Naive thymus-derived CD4-positive, alpha-beta T cell (primary cell): Measurements from ENCODE around the gene ZNF519. TPM values are rescaled to one million over a fixed set of nuclear protein-coding genes. Genes with fewer than 3 reads are reported as not detected.
"Not testable (repeated sequence)": the region's sequence is repeated elsewhere in the genome, so short reads cannot be mapped to it uniquely, and the experiment has no call there.

Experiments
- ATAC-seq: fragments of 150-1000 bp; cut with Tn5 transposase; 2 replicates; pipeline ENCODE4 v1.10.0; 2021; ENCODE audit warnings: mild to moderate bottlenecking, moderate library complexity
- CTCF ChIA-PET: fragments of 350-600 bp; sonication (Branson Sonifier 250); formaldehyde crosslinking; loops from one replicate; lab custom pipeline; 2021; ENCODE audit warnings: antibody characterized with exemption; lab: Charles Lee
- POLR2A ChIA-PET: fragments of 350-600 bp; sonication (Branson Sonifier 250); formaldehyde crosslinking; loops from one replicate; lab custom pipeline; 2021; ENCODE audit warnings: antibody characterized with exemption, inconsistent platforms; lab: Charles Lee
- DNase-seq, 9 donors: peaks; one replicate each; pipeline versions ENCODE4 v3.0.0 to v3.0.0-alpha.2; 2020 to 2022; ENCODE audit warnings: mixed read lengths in 1 of 9
- H3K27ac ChIP-seq: one replicate; pipeline ENCODE4 v1.7.0; 2013; ENCODE audit warnings: mild to moderate bottlenecking, low read depth, low read length, moderate library complexity
- H3K27me3 ChIP-seq, 2 donors: one replicate each; pipeline ENCODE4 v1.7.0; 2013; ENCODE audit warnings: low read length in 2 of 2, mild to moderate bottlenecking in 2 of 2, moderate library complexity in 2 of 2; ENCODE audit not compliant: control insufficient read depth in 2 of 2, insufficient read depth in 2 of 2
- H3K36me3 ChIP-seq, 3 experiments: 1 replicate in 2 of 3; 2 replicates in 1 of 3; pipeline ENCODE4 v1.7.0; 2013; ENCODE audit warnings: low read length in 3 of 3, mild to moderate bottlenecking in 3 of 3, moderate library complexity in 1 of 3; ENCODE audit not compliant: insufficient read depth in 3 of 3, control insufficient read depth in 2 of 3
- H3K4me1 ChIP-seq, 2 donors: one replicate each; pipeline ENCODE4 v1.7.0; 2013; ENCODE audit warnings: low read length in 2 of 2, mild to moderate bottlenecking in 2 of 2, moderate library complexity in 1 of 2; ENCODE audit not compliant: control insufficient read depth in 2 of 2, insufficient read depth in 2 of 2
- H3K4me3 ChIP-seq: 2 replicates; pipeline ENCODE4 v1.7.0; 2013; ENCODE audit warnings: mild to moderate bottlenecking, low read length
- H3K9me3 ChIP-seq, 3 experiments: 1 replicate in 2 of 3; 2 replicates in 1 of 3; pipeline ENCODE4 v1.7.0; 2013; ENCODE audit warnings: low read length in 3 of 3; ENCODE audit not compliant: control insufficient read depth in 2 of 3
- H3K27ac Mint-ChIP-seq, 9 donors: one replicate each; pipeline ENCODE4 v1.8.0; 2020 to 2022; ENCODE audit warnings: mixed read lengths in 9 of 9, mild to moderate bottlenecking in 8 of 9, moderate library complexity in 5 of 9, inconsistent platforms in 2 of 9
- H3K27me3 Mint-ChIP-seq, 5 donors: one replicate each; pipeline ENCODE4 v1.8.0; 2021 to 2022; ENCODE audit warnings: mixed read lengths in 5 of 5, mild to moderate bottlenecking in 1 of 5
- H3K36me3 Mint-ChIP-seq, 5 donors: one replicate each; pipeline ENCODE4 v1.8.0; 2020 to 2022; ENCODE audit warnings: mixed read lengths in 5 of 5, mild to moderate bottlenecking in 3 of 5, inconsistent platforms in 1 of 5
- H3K4me1 Mint-ChIP-seq, 7 donors: one replicate each; pipeline ENCODE4 v1.8.0; 2020 to 2022; ENCODE audit warnings: mixed read lengths in 7 of 7, mild to moderate bottlenecking in 3 of 7, inconsistent platforms in 1 of 7
- H3K4me3 Mint-ChIP-seq, 10 donors: one replicate each; pipeline ENCODE4 v1.8.0; 2020 to 2022; ENCODE audit warnings: mild to moderate bottlenecking in 10 of 10, mixed read lengths in 10 of 10, moderate library complexity in 6 of 10, inconsistent platforms in 2 of 10
- H3K9me3 Mint-ChIP-seq, 11 donors: one replicate each; pipeline ENCODE4 v1.8.0; 2020 to 2022; ENCODE audit warnings: mixed read lengths in 11 of 11, mild to moderate bottlenecking in 4 of 11, inconsistent platforms in 1 of 11, moderate library complexity in 1 of 11
- intact Hi-C, 2 donors: fragments of 100-400 bp; cut with micrococcal nuclease; formaldehyde crosslinking; loops; one replicate each; pipeline ENCODE4 v1.15.1; 2023
- polyA plus RNA-seq, 2 donors: library from polyadenylated mRNA; unstranded; fragments of 300-500 nt; fragmentation: Illumina TruSeq; gene quantifications; one replicate each; pipeline ENCODE4 v1.2.3, GENCODE V29; 2021
- total RNA-seq, 6 experiments: library from RNA in 5 of 6; stranded (reverse) in 5 of 6; gene quantifications; 1 replicate in 5 of 6; 2 replicates in 1 of 6; pipeline ENCODE4 v1.2.3 and lab custom pipeline; 2021 to 2026

The ZNF519 gene
- total and polyA plus RNA-seq, 7 experiments from 2014 or later, result 6.1 to 16.5 (median 10.5) TPM

DNA sequence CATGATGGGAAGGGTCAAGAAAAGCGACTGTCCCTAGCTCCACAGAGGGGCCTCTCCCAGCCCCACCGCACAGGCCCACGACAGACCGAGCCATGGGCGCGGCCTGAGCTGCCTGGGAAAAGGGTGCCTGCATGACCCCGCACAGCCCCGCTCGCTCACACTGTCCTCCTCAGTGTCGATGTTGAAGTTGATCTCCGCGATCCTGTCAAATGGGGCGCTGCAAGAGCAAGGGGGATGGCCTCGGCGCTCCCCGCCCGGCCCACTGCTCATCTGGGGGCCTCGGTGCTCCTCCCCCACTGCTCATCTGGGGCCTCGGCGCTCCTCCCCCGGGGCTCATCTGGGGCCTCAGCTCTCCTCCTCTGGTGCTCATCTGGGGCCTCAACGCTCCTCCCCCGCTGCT, 14.5 kb upstream of the ZNF519 start:
- ATAC-seq, H3K36me3 Mint-ChIP-seq, H3K4me3 Mint-ChIP-seq, POLR2A ChIA-PET, CTCF ChIA-PET, H3K27ac Mint-ChIP-seq, H3K36me3 ChIP-seq, H3K4me3 ChIP-seq, H3K27me3 Mint-ChIP-seq, H3K4me1 ChIP-seq, H3K27me3 ChIP-seq, intact Hi-C loops, H3K27ac ChIP-seq, DNase-seq, H3K9me3 ChIP-seq, H3K9me3 Mint-ChIP-seq, H3K4me1 Mint-ChIP-seq: not testable (repeated sequence)

DNA sequence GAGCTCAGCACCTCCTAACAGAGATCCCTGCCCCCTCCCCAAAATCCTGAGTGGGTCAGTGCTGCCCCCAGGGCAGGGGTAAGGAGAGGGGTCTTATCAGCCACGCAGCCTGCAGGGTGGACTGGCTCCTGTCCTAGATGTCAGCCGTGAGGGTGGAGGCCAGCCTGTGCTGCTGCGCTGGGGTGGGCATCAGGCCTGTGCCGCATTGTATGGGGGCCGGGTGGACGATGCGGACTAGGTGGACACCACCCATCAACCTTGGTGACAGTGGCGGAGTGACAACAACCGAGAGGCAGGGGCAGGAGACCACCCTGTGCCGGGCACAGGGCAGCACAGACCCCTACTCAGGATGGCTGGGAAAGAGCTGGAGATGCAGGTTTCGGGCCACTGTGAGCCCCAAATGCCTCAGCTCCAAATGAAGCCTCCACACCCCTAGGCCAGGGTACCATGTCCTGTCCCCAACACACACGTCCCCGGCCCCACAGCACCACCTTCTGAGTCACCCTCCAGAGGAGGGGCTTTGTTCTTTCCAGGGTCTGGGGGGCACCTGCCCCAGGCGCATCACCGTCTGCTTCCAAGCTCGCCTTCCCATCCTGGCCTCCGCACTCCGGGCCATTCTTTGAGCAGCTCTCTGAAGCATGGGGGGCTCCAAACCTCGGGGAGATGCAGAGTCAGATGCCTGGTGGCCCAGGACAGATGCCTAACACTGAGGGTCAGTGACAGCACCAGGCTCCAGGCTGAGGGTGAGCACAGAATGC, 13.5 kb upstream of the ZNF519 start:
- H3K27me3 ChIP-seq, H3K4me1 ChIP-seq, H3K4me3 Mint-ChIP-seq, H3K9me3 ChIP-seq, H3K36me3 ChIP-seq, H3K4me3 ChIP-seq, intact Hi-C loops, H3K36me3 Mint-ChIP-seq, CTCF ChIA-PET, H3K9me3 Mint-ChIP-seq, H3K27ac ChIP-seq, H3K27ac Mint-ChIP-seq, POLR2A ChIA-PET, H3K27me3 Mint-ChIP-seq, ATAC-seq, DNase-seq, H3K4me1 Mint-ChIP-seq: not testable (repeated sequence)

DNA sequence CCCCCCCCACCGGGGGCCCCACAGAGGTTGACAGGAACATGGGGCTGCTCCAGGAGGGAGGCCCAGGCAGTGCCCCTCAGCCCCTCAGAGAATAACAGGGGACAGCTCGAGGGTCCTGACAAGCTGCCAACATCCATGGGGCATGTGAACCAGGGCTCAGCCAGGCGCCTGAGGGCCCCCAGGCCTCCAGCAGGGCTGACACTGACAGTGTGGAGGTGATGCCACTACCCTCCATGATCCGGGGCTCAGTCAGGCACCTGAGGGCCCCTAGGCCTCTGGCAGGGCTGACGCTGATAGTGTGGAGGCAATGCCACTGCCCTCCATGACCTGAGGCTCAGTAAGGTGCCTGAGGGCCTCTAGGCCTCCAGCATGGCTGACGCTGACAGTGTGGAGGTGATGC, 12.8 kb upstream of the ZNF519 start:
- H3K4me3 ChIP-seq, H3K9me3 Mint-ChIP-seq, DNase-seq, H3K9me3 ChIP-seq, H3K27me3 ChIP-seq, H3K36me3 Mint-ChIP-seq, H3K27me3 Mint-ChIP-seq, H3K4me3 Mint-ChIP-seq, H3K27ac Mint-ChIP-seq, H3K27ac ChIP-seq, H3K36me3 ChIP-seq, POLR2A ChIA-PET, H3K4me1 Mint-ChIP-seq, ATAC-seq, intact Hi-C loops, CTCF ChIA-PET, H3K4me1 ChIP-seq: not testable (repeated sequence)

DNA sequence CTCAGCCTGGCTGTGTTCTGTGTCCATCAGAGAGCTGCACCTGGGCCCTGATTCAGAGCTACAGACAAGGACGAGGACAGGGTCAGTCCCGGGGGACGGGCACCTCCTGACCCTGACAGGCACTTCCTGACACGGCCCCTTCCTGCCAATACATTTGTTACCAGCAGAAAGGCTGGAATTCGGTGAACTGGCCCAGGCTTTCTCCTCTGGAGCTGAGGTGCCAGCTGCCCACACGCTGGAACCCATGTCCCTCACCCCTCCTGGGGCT, 12.3 kb upstream of the ZNF519 start:
- intact Hi-C loops, result no loop called here
- CTCF ChIA-PET, result no interaction called here
- DNase-seq, result no peak
- no peaks in the 10 kb centered on the region for H3K27me3 ChIP-seq
- POLR2A ChIA-PET, result no interaction called here
- peaks cover 0 to 1% (median 0%) of the 10 kb centered on the region in 11 donors for H3K9me3 Mint-ChIP-seq
- no peak overlapping the region for H3K4me3 ChIP-seq
- no peaks in the 10 kb centered on the region for H3K4me1 ChIP-seq
- H3K36me3 ChIP-seq, result no peaks in the 10 kb centered on the region
- H3K27ac ChIP-seq, result no peak overlapping the region
- ATAC-seq, result no peak
- no peaks in the 10 kb centered on the region for H3K9me3 ChIP-seq
- no peaks in the 10 kb centered on the region for H3K36me3 Mint-ChIP-seq
- H3K4me3 Mint-ChIP-seq, result no peak overlapping the region
- H3K27ac Mint-ChIP-seq, result no peak overlapping the region
- peaks cover 0 to 1% (median 0%) of the 10 kb centered on the region in 7 donors for H3K4me1 Mint-ChIP-seq
- H3K27me3 Mint-ChIP-seq, result peaks cover 0 to 4% (median 0%) of the 10 kb centered on the region in 5 donors

DNA sequence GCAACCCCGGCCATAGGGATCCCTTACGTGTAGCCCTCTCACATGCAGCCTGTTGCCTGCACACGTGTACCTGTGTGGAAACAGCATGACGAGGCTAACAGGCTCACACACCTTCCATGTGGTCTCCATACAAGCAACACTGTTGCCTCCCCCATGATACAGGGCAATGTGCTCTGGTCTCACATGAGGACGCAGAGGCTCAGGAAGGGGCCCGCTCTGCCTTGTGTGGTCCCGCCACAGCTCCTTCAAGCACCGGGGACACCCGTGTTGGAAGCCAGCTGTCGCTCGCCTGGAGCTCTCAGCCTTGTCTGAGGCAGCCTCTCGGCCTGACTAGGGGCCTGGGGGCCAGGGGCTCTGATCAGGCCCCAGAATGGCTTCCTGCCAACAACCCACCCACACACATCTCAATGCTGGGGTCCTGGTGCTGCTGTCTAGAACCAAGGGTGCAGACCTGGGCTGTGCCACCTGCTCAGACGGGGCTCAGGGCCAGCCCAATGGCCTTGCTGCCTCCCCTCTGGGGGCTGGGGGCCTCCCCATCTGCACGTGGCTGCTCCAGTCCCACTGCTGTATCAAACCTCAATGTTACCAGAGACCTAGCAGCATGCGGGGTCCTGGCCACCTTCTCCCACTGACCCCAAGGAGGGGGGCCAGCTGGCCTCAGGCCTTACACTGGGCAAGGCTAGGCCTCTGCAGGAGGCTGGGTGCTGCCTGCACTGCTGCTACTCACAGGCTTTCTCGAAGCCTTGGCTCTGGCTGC, 11.8 kb upstream of the ZNF519 start:
- H3K27me3 ChIP-seq, H3K36me3 ChIP-seq, H3K9me3 Mint-ChIP-seq, H3K9me3 ChIP-seq, H3K36me3 Mint-ChIP-seq, POLR2A ChIA-PET, H3K4me1 Mint-ChIP-seq, H3K4me3 ChIP-seq, DNase-seq, H3K27ac Mint-ChIP-seq, ATAC-seq, H3K4me3 Mint-ChIP-seq, H3K27ac ChIP-seq, H3K4me1 ChIP-seq, H3K27me3 Mint-ChIP-seq, CTCF ChIA-PET, intact Hi-C loops: not testable (repeated sequence)

DNA sequence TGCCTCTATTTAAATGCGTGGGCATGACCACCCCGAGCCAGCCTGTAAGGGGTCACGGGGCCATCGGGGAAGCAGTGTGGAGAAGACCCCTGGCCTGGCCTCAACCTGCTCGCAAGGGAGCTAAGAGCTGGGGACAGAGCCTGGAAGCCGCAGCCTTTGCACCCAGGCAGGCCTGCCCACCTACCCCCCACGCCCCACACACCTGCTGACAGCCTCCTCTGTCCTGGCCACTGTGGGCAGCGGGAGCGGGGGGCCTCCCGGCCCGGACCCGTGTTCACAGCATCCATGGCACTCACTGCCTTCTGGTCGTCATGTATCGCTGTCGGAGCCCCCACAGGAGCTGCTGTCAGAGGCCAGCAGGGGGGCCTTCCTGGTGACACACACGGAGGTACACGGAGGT, 11.2 kb upstream of the ZNF519 start:
- H3K4me1 Mint-ChIP-seq, DNase-seq, H3K27me3 Mint-ChIP-seq, H3K27ac Mint-ChIP-seq, POLR2A ChIA-PET, H3K9me3 ChIP-seq, H3K36me3 ChIP-seq, H3K27ac ChIP-seq, intact Hi-C loops, H3K9me3 Mint-ChIP-seq, H3K27me3 ChIP-seq, H3K36me3 Mint-ChIP-seq, H3K4me1 ChIP-seq, H3K4me3 Mint-ChIP-seq, H3K4me3 ChIP-seq, CTCF ChIA-PET, ATAC-seq: not testable (repeated sequence)

DNA sequence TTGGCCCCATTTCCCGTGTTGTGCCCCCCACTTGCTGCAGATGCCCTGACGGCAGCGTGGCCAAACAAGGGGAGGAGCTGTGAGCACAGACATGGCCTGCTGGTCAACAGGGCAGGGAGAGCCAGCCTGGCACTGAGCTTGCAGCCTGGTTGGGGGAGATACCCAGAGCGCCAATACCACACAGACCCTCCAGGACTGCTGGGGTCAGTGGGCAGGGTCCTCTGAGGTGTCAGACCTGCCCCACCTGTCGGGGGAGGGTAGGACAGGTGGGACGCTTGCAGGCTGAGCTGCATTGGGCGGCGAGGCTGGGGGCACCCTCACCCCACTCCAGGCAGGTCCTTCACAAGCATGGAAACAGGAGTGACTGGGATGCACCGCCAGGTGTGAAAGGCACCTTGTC, 9.9 kb upstream of the ZNF519 start:
- H3K9me3 ChIP-seq, ATAC-seq, intact Hi-C loops, DNase-seq, H3K4me1 Mint-ChIP-seq, H3K4me3 Mint-ChIP-seq, H3K36me3 Mint-ChIP-seq, H3K27ac ChIP-seq, H3K36me3 ChIP-seq, H3K4me3 ChIP-seq, H3K27ac Mint-ChIP-seq, H3K4me1 ChIP-seq, H3K27me3 ChIP-seq, CTCF ChIA-PET, H3K9me3 Mint-ChIP-seq, H3K27me3 Mint-ChIP-seq, POLR2A ChIA-PET: not testable (repeated sequence)
